SK-N-SH (cell line): Measurements from ENCODE around the gene SIX2. TPM values are rescaled to one million over a fixed set of nuclear protein-coding genes. Genes with fewer than 3 reads are reported as not detected.

ENCODE experiments used
- CTCF ChIA-PET: fragments of 300-600, 350-600 bp; formaldehyde crosslinking; extraction: SDS; loops from one replicate; lab custom pipeline; 2021; lab: Yijun Ruan, JAX
- POLR2A ChIA-PET: fragments of 350-600 bp; sonication (Branson Sonifier 250); formaldehyde crosslinking; extraction: SDS; loops from one replicate; lab custom pipeline; 2020; ENCODE audit warnings: antibody characterized with exemption, inconsistent platforms; lab: Yijun Ruan, JAX
- DNase-seq: peaks from one replicate; pipeline ENCODE4 v3.0.0; 2012
- H2AFZ ChIP-seq: fragments of 200-600 bp; sonication (generic); 2 replicates; pipeline ENCODE4 v1.8.1; 2016; ENCODE audit warnings: antibody characterized with exemption, mild to moderate bottlenecking, low read depth
- H3F3A ChIP-seq: fragments of 200-600 bp; sonication (generic); replicated peaks from 2 replicates; pipeline ENCODE3; 2016; ENCODE audit warnings: antibody characterized with exemption, mild to moderate bottlenecking; ENCODE audit not compliant: insufficient read depth
- H3K27ac ChIP-seq, 2 experiments: fragments of 200-500 bp in 1 of 2; fragments of 200-600 bp in 1 of 2; sonication (Bioruptor generic) in 1 of 2; sonication (generic), shearing (Covaris generic) in 1 of 2; 2 replicates each; pipeline versions ENCODE4 v1.5.1 to v1.6.1; 2014 to 2016; ENCODE audit warnings: low read depth in 2 of 2, inconsistent platforms in 1 of 2, low read length in 1 of 2, mild to moderate bottlenecking in 1 of 2, mixed read lengths in 1 of 2
- H3K27me3 ChIP-seq: fragments of 200-600 bp; sonication (generic), shearing (Covaris generic); 2 replicates; pipeline ENCODE4 v1.6.1; 2016; ENCODE audit warnings: mixed run types; ENCODE audit not compliant: insufficient read depth
- H3K36me3 ChIP-seq, 2 experiments: fragments of 200-500 bp in 1 of 2; fragments of 200-600 bp in 1 of 2; sonication (Bioruptor generic) in 1 of 2; sonication (generic) in 1 of 2; replicated peaks in 1 of 2; 2 replicates each; pipeline versions ENCODE3 to v1.5.1; 2014 to 2016; ENCODE audit warnings: low read length in 1 of 2, mild to moderate bottlenecking in 1 of 2; ENCODE audit not compliant: insufficient read depth in 2 of 2, control insufficient read depth in 1 of 2
- H3K4me1 ChIP-seq, 2 experiments: fragments of 200-500 bp in 1 of 2; fragments of 200-600 bp in 1 of 2; sonication (Bioruptor generic) in 1 of 2; sonication (generic), shearing (Covaris generic) in 1 of 2; 2 replicates each; pipeline versions ENCODE4 v1.5.1 to v1.6.1; 2014 to 2016; ENCODE audit warnings: low read depth in 1 of 2, low read length in 1 of 2, mixed run types in 1 of 2; ENCODE audit not compliant: insufficient read depth in 2 of 2, control insufficient read depth in 1 of 2
- H3K4me2 ChIP-seq: fragments of 200-600 bp; sonication (generic), shearing (Covaris generic); 2 replicates; pipeline ENCODE4 v1.6.1; 2017; ENCODE audit warnings: mixed run types
- H3K4me3 ChIP-seq, 2 experiments: fragments of 200-500 bp in 1 of 2; fragments of 200-600 bp in 1 of 2; sonication (Bioruptor generic) in 1 of 2; sonication (generic), shearing (Covaris generic) in 1 of 2; 2 replicates each; pipeline versions ENCODE4 v1.5.1 to v1.8.1; 2014 to 2016; ENCODE audit warnings: low read depth in 2 of 2, inconsistent platforms in 1 of 2, low read length in 1 of 2, mild to moderate bottlenecking in 1 of 2, mixed read lengths in 1 of 2, moderate library complexity in 1 of 2
- H3K79me2 ChIP-seq: fragments of 200-600 bp; sonication (generic); 2 replicates; pipeline ENCODE4 v1.8.1; 2017; ENCODE audit warnings: mild to moderate bottlenecking; ENCODE audit not compliant: insufficient read depth
- H3K9ac ChIP-seq: fragments of 200-600 bp; sonication (generic); 2 replicates; pipeline ENCODE4 v1.6.1; 2017; ENCODE audit warnings: mixed run types
- H3K9me2 ChIP-seq: fragments of 200-600 bp; sonication (generic); 2 replicates; pipeline ENCODE4 v1.6.1; 2017; ENCODE audit warnings: mixed run types
- H3K9me3 ChIP-seq: fragments of 200-600 bp; sonication (generic); 2 replicates; pipeline ENCODE4 v1.6.1; 2017; ENCODE audit warnings: mixed run types, mild to moderate bottlenecking, moderate library complexity
- H4K20me1 ChIP-seq: fragments of 200-600 bp; sonication (generic); 2 replicates; pipeline ENCODE4 v1.6.1; 2017; ENCODE audit warnings: mild to moderate bottlenecking, mixed run types; ENCODE audit not compliant: insufficient read depth
- CHD2 ChIP-seq: fragments of 150-350 bp; IDR thresholded peaks from 2 replicates; pipeline ENCODE4 v1.6.1; 2018; ENCODE audit warnings: low read length; ENCODE audit not compliant: partially characterized antibody
- CTCF ChIP-seq: fragments of 200-600 bp; sonication (generic); IDR thresholded peaks from 2 replicates; pipeline ENCODE4 v1.6.1; 2017; ENCODE audit warnings: antibody characterized with exemption, mild to moderate bottlenecking, moderate library complexity
- EP300 ChIP-seq, 2 experiments: IDR thresholded peaks; 2 replicates each; pipeline versions ENCODE4 v1.4.0 to v1.6.1; 2012; ENCODE audit warnings: borderline replicate concordance in 1 of 2, low read depth in 1 of 2, low read length in 1 of 2
- EZH2phosphoT487 ChIP-seq: fragments of 200-600 bp; sonication (generic); IDR thresholded peaks from 2 replicates; pipeline ENCODE4 v1.6.1; 2017; ENCODE audit warnings: low read depth, mixed run types, mild to moderate bottlenecking, antibody characterized with exemption, moderate library complexity, borderline replicate concordance
- FOSL2 ChIP-seq: IDR thresholded peaks from 2 replicates; pipeline ENCODE4 v1.4.0; 2012; ENCODE audit warnings: low read depth, mild to moderate bottlenecking, moderate library complexity, borderline replicate concordance
- FOXJ3 ChIP-seq: sonication (generic); formaldehyde crosslinking; IDR thresholded peaks from 2 replicates; pipeline ENCODE4 v1.5.1; 2020; ENCODE audit warnings: mild to moderate bottlenecking, missing genetic modification reagents
- GATA2 ChIP-seq: sonication (generic); formaldehyde crosslinking; IDR thresholded peaks from 2 replicates; pipeline ENCODE4 v1.5.0; 2020; ENCODE audit warnings: mild to moderate bottlenecking, missing genetic modification reagents
- IRF3 ChIP-seq: fragments of 150-350 bp; IDR thresholded peaks from 2 replicates; pipeline ENCODE4 v1.6.1; 2016; ENCODE audit warnings: mild to moderate bottlenecking, low read depth, low read length
- MAX ChIP-seq: IDR thresholded peaks from 2 replicates; pipeline ENCODE4 v1.4.0; 2012; ENCODE audit warnings: low read depth
- MEF2A ChIP-seq: IDR thresholded peaks from 2 replicates; pipeline ENCODE4 v1.4.0; 2012; ENCODE audit warnings: low read depth, borderline replicate concordance
- NFIC ChIP-seq: IDR thresholded peaks from 2 replicates; pipeline ENCODE4 v1.4.0; 2012; ENCODE audit warnings: borderline replicate concordance
- POLR2AphosphoS5 ChIP-seq: IDR thresholded peaks from 2 replicates; pipeline ENCODE4 v1.6.1; 2012; ENCODE audit warnings: low read depth, low read length
- RAD21 ChIP-seq: IDR thresholded peaks from 2 replicates; pipeline ENCODE4 v1.6.1; 2012; ENCODE audit warnings: mild to moderate bottlenecking, low read length
- RCOR1 ChIP-seq: fragments of 150-350 bp; IDR thresholded peaks from 2 replicates; pipeline ENCODE4 v1.6.1; 2017; ENCODE audit warnings: antibody characterized with exemption, low read length
- REST ChIP-seq: IDR thresholded peaks from 2 replicates; pipeline ENCODE4 v1.6.1; 2012; ENCODE audit warnings: mild to moderate bottlenecking, low read depth, low read length, moderate library complexity
- RFX5 ChIP-seq: IDR thresholded peaks from 2 replicates; pipeline ENCODE4 v1.6.1; 2012; ENCODE audit warnings: mild to moderate bottlenecking, improper control_type of control experiment, low read length
- RXRA ChIP-seq: IDR thresholded peaks from 2 replicates; pipeline ENCODE4 v1.4.0; 2012; ENCODE audit warnings: low read depth, mild to moderate bottlenecking, borderline replicate concordance
- SMC3 ChIP-seq: IDR thresholded peaks from 2 replicates; pipeline ENCODE4 v1.6.1; 2012; ENCODE audit warnings: low read depth, low read length, improper control_type of control experiment
- TCF12 ChIP-seq: IDR thresholded peaks from 2 replicates; pipeline ENCODE4 v1.4.0; 2012
- TEAD4 ChIP-seq: IDR thresholded peaks from 2 replicates; pipeline ENCODE4 v1.4.0; 2012; ENCODE audit warnings: mild to moderate bottlenecking, borderline replicate concordance; ENCODE audit not compliant: insufficient read depth
- YY1 ChIP-seq: IDR thresholded peaks from 2 replicates; pipeline ENCODE4 v1.4.0; 2012; ENCODE audit warnings: low read depth, mild to moderate bottlenecking
- ZBTB33 ChIP-seq: IDR thresholded peaks from 2 replicates; pipeline ENCODE4 v1.4.0; 2012; ENCODE audit warnings: low read depth, borderline replicate concordance
- WGBS: methylation state at CpG from one replicate; pipeline ENCODE4 v1.1.6; 2017; ENCODE audit warnings: low lambda C conversion rate; 5-methylcytosine and 5-hydroxymethylcytosine counted together
- polyA plus RNA-seq, 3 experiments: library from polyadenylated mRNA; depleted of rRNA; stranded (reverse); fragments of >200 nt; gene quantifications; 2 replicates each; pipeline ENCODE4 v1.2.3, GENCODE V29; 2012

The SIX2 gene
- 0.45 and 0.76 TPM in 2 replicates for polyA plus RNA-seq (2012; rRNA removed)
- polyA plus RNA-seq (2012; cell fraction: cytosol; rRNA removed), result 0.44 and 0.45 TPM in 2 replicates
- polyA plus RNA-seq (2012; cell fraction: nucleus; rRNA removed), result 0.24 and 0.27 TPM in 2 replicates

GRCh38 chr2:45009303-45009927 is at the start of gene SIX2:
Gene SIX2 (minus strand): TSS chr2:45009452. CDS start chr2:45009110, 342 bp downstream.
- Histone ChIP-seq H3K79me2 (no peaks in the 10 kb centered on the region), H3K4me2 (peak within 1 kb of the TSS; percentile 79), H4K20me1 (no peaks in the 10 kb centered on the region), H3K27me3 (no peaks in the 10 kb centered on the region), H3K9ac (peak within 1 kb of the TSS; percentile 57), H2AFZ (peak within 1 kb of the TSS; percentile 67), H3K9me2 (no peaks in the 10 kb centered on the region), H3K27ac (peak within 1 kb of the TSS; percentile 17 to 72; a peak in 3 of 4 replicates), H3F3A (no peaks in the 10 kb centered on the region), H3K4me3 (peak within 1 kb of the TSS; percentile 55 to 62), H3K36me3 (no peaks in the 10 kb centered on the region), H3K4me1 (peaks cover 0 to 15% of the 10 kb centered on the region in 2 experiments; a peak in 1 of 4 replicates), H3K9me3 (no peaks in the 10 kb centered on the region)
- ChIA-PET CTCF (interaction anchor here (0.7 to 8.5 kb wide), 10 partner anchors 10 to 485 kb away, joined by 3 to 112 read pairs (median 4); no protein-coding TSS in a partner anchor), POLR2A (no interaction called here)
- peak; percentile 99 for DNase-seq
- 3% methylated on average over 36 of the region's 61 CpGs for WGBS
- TF ChIP-seq TEAD4 (0 out of 2 replicates have a peak, but pooled peaks have one; percentile 18), CHD2 (peak; percentile 31), RFX5 (no peak), NFIC (0 out of 2 replicates have a peak, but pooled peaks have one; percentile 16), EP300 (IDR thresholded peaks at IDR 0.05; ENCODE audit: borderline replicate concordance in 1 of 2, low read depth in 1 of 2, low read length in 1 of 2) (peak in 1 of 2 experiments; percentile 64; a peak in 1 of 4 replicates), RAD21 (no peak), MEF2A (no peak), CTCF (no peak), EZH2phosphoT487 (no peak), MAX (peak; percentile 86), SMC3 (no peak), RXRA (no peak), FOSL2 (no peak), RCOR1 (peak; percentile 93), POLR2AphosphoS5 (no peak), ZBTB33 (peak; percentile 53; the same call in 1 of the 2 replicates), TCF12 (peak; percentile 27; the same call in 1 of the 2 replicates), FOXJ3 (CRISPR knock-in tag) (no peak), YY1 (no peak), IRF3 (no peak), GATA2 (CRISPR knock-in tag) (no peak), REST (no peak)
